Ovary (tissue), 9 donors: Measurements from ENCODE around the gene KRT73. TPM values are rescaled to one million over a fixed set of nuclear protein-coding genes. Genes with fewer than 3 reads are reported as not detected.

ENCODE experiments used
- DNase-seq, 5 donors: peaks; one replicate each; pipeline ENCODE4 v3.0.0-alpha.2; 2019 to 2020
- H3K27ac ChIP-seq, 2 donors: fragments of 200-600 bp; one replicate each; pipeline versions ENCODE4 v1.5.1 to v1.8.0; 2019 to 2022
- H3K27me3 ChIP-seq: fragments of 200-600 bp; one replicate; pipeline ENCODE4 v1.8.0; 2022
- H3K36me3 ChIP-seq: fragments of 200-600 bp; sonication (generic); one replicate; pipeline ENCODE4 v1.5.1; 2019
- H3K4me1 ChIP-seq: one replicate; pipeline ENCODE4 v1.8.1; 2013; ENCODE audit warnings: mild to moderate bottlenecking, moderate library complexity; ENCODE audit not compliant: insufficient read depth
- H3K4me3 ChIP-seq: fragments of 200-600 bp; sonication (generic); one replicate; pipeline ENCODE4 v1.5.1; 2017
- H3K9me3 ChIP-seq, 2 donors: fragments of 200-600 bp in 1 of 2; sonication (generic) in 1 of 2; one replicate each; pipeline versions ENCODE4 v1.5.1 to v1.8.1; 2013 to 2019; ENCODE audit warnings: mild to moderate bottlenecking in 1 of 2, moderate library complexity in 1 of 2
- EP300 ChIP-seq: sonication (generic); formaldehyde crosslinking; IDR thresholded peaks from one replicate; pipeline ENCODE4 v1.6.1; 2017; ENCODE audit warnings: antibody characterized with exemption
- POLR2A ChIP-seq: fragments of 450-650 bp; IDR thresholded peaks from one replicate; pipeline ENCODE4 v1.6.1; 2017; ENCODE audit warnings: antibody characterized with exemption, mild to moderate bottlenecking, moderate library complexity
- WGBS, 3 donors: extraction: QIAGEN DNeasy Blood & Tissue Kit in 1 of 3; methylation state at CpG; one replicate each; pipeline versions ENCODE4 v1.1.5 to v1.1.7; 2013 to 2017; 5-methylcytosine and 5-hydroxymethylcytosine counted together
- intact Hi-C, 4 donors: fragments of 100-400 bp; cut with DNase I; formaldehyde crosslinking; loops; one replicate each; pipeline versions ENCODE4 v1.11.0 to v1.15.1; 2022 to 2023
- polyA plus RNA-seq, 2 donors: library from polyadenylated mRNA; stranded (reverse); fragments of 200-250 nt in 1 of 2; fragments of 350-450 nt in 1 of 2; fragmentation: Illumina TruSeq in 1 of 2; extraction: RNeasy Lipid Tissue Mini Kit (QIAGEN cat#74804) in 1 of 2; gene quantifications; one replicate each; pipeline ENCODE4 v1.2.3, GENCODE V29; 2013 to 2014
- total RNA-seq, 7 donors: library from RNA; depleted of rRNA in 2 of 7; stranded (reverse); fragments of >200 nt in 2 of 7; fragmentation: NEBNext Ultra II Directional in 3 of 7; extraction: Animal tissue kit (Norgen Biotek cat#: 25700) in 3 of 7; gene quantifications; one replicate each; pipeline versions ENCODE4 v1.1.0 to v1.2.4, GENCODE V29; 2016 to 2023
- TF ChIP-seq, protein P1 (sequence below), 3 donors: fragments of 450-650 bp in 2 of 3; fragments of 200-600 bp in 1 of 3; IDR thresholded peaks; one replicate each; pipeline versions ENCODE4 v1.5.1 to v1.8.0; 2016 to 2022; ENCODE audit warnings: antibody characterized with exemption in 3 of 3, mild to moderate bottlenecking in 1 of 3
- donor health status: DM: no; HTN: no; CAD: no; lungs with moderate emphysema.
- donor health status: DM: no; HTN: no; CAD: no.
- donor health status: Bipolar disorder and iron deficiency.
- donor health status: DM: yes; HTN: yes; CAD: no.
- donor health status: DM: no; HTN: no; CAD: no.
- donor health status: DM: yes; HTN: yes; CAD: no.

Gene KRT73
- total and polyA plus RNA-seq, 9 donors, result not detected

DNA sequence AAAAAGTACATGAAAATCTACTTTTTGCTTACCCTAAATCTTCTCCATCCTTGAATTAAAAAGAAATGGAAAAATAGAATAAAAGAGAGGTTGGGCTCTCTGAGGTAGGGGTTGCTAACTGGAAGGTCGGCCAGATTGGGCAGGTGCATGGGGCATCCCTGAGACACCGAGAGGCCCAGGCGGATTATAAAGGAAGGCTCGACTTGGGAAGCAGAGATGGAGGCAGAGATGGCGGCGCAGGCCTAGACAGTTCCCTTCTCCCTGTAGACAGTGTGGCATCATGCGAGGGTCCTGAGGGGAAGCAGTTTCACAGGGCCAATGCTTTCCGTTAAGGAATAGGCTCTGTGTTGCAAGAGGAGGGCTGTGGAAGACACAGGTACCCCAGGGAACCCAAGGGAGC, 41.0 kb downstream of the KRT73 start:
- H3K27ac ChIP-seq, result no peak overlapping the region
- H3K4me3 ChIP-seq, result no peak overlapping the region
- no peaks in the 10 kb centered on the region for H3K36me3 ChIP-seq
- no peaks in the 10 kb centered on the region for H3K4me1 ChIP-seq
- H3K9me3 ChIP-seq, result no peaks in the 10 kb centered on the region
- DNase-seq, result no peak
- no peaks in the 10 kb centered on the region for H3K27me3 ChIP-seq
- intact Hi-C loops, result loop anchor here in 1 of 4 donors (10.0 kb wide), 1 partner anchor 213 kb away; the partner anchor contains the start of gene KRT85
- 90 to 92% (median 90%) methylated on average over 8 of the region's 8 CpGs for WGBS, 3 donors
- TF ChIP-seq, protein P1, sequence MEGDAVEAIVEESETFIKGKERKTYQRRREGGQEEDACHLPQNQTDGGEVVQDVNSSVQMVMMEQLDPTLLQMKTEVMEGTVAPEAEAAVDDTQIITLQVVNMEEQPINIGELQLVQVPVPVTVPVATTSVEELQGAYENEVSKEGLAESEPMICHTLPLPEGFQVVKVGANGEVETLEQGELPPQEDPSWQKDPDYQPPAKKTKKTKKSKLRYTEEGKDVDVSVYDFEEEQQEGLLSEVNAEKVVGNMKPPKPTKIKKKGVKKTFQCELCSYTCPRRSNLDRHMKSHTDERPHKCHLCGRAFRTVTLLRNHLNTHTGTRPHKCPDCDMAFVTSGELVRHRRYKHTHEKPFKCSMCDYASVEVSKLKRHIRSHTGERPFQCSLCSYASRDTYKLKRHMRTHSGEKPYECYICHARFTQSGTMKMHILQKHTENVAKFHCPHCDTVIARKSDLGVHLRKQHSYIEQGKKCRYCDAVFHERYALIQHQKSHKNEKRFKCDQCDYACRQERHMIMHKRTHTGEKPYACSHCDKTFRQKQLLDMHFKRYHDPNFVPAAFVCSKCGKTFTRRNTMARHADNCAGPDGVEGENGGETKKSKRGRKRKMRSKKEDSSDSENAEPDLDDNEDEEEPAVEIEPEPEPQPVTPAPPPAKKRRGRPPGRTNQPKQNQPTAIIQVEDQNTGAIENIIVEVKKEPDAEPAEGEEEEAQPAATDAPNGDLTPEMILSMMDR (IDR thresholded peaks at IDR 0.05), result no peak
- TF ChIP-seq EP300 (no peak), POLR2A (no peak)

DNA sequence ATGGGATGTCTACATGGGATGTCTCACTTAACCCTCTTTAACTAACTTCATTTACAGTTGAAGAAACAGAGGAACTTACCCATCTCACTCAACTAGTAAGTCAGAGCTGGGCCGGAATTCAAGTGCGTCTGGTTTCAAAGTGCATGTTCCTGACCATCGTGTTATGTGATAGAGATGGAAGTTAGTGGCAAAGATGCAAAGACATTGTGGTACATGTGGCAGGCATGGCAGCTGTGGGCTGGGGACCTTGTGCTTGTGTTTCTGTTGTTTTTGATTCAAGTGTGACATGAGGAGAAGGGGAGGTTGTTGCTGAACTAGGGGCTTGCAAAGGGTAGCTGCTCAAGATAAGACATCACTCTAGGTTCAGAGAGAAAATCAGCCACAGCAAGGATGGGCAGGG, 42.4 kb downstream of the KRT73 start:
- WGBS, 3 donors, result 76 to 98% (median 93%) methylated on average over 3 of the region's 3 CpGs
- H3K27ac ChIP-seq, result no peak overlapping the region
- DNase-seq, result no peak
- H3K36me3 ChIP-seq, result no peaks in the 10 kb centered on the region
- TF ChIP-seq, protein P1 (IDR thresholded peaks at IDR 0.05), result no peak
- TF ChIP-seq EP300, result no peak
- TF ChIP-seq POLR2A, result no peak
- H3K4me1 ChIP-seq, result no peaks in the 10 kb centered on the region
- no peaks in the 10 kb centered on the region for H3K27me3 ChIP-seq
- intact Hi-C loops, result loop anchor here in 1 of 4 donors (10.0 kb wide), 1 partner anchor 211 kb away; the partner anchor contains the start of gene KRT85
- no peaks in the 10 kb centered on the region for H3K9me3 ChIP-seq
- H3K4me3 ChIP-seq, result no peak overlapping the region

DNA sequence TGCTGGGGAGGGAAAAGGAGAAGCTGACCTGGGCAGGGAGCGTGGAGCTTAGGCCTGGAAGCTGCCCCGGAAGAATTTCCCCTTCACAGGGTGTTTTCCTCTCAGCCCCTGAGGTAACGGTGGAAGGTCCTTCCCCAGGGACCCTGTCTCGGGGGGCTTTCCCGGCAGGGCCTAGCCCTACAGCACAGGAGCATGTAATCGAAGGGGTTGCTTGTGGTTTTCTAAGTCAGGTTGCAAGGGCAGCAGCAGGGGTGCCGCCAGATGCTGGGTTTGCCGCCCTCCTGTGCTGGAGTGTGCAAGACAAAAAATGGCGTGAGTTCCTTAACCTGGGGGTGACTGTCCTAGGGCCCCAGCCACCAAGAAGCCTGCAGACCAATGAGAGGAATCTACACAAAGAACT, 43.1 kb downstream of the KRT73 start:
- no peak overlapping the region for H3K27ac ChIP-seq
- H3K36me3 ChIP-seq, result no peaks in the 10 kb centered on the region
- intact Hi-C loops, result loop anchor here in 1 of 4 donors (10.0 kb wide), 1 partner anchor 210 kb away; the partner anchor contains the start of gene KRT85
- H3K9me3 ChIP-seq, result no peaks in the 10 kb centered on the region
- TF ChIP-seq EP300 (no peak), POLR2A (no peak)
- TF ChIP-seq, protein P1 (IDR thresholded peaks at IDR 0.05), result no peak
- DNase-seq, result no peak
- H3K4me3 ChIP-seq, result no peak overlapping the region
- 87 to 92% (median 91%) methylated on average over 9 of the region's 9 CpGs for WGBS, 3 donors
- no peaks in the 10 kb centered on the region for H3K4me1 ChIP-seq
- no peaks in the 10 kb centered on the region for H3K27me3 ChIP-seq

DNA sequence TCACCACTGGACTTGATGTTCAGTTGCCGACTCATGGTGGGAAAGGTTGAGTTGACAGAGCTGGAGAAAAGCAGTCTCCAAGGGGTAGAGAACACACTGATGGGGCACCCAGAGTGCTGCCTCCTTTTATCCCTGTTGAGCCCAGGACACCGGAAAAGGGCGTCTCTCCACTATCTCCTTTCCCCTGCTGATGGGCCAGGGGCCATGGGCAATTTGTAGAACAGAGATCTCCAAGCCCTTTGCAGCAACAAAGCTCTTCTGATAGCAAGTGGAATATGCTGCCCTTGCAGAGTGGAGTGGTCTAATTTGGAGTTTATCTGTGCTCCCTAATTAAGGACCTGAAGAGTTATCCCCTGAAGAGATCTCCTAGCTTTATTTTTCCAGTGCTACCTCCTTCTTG, 44.6 kb downstream of the KRT73 start, which contains the start of gene KRT74:
Gene KRT74, minus strand, starts transcription at position 101 of the 400 bp plus-strand sequence. Its CDS starts 66 bp downstream, at position 35.
- H3K4me1 ChIP-seq, result no peaks in the 10 kb centered on the region
- DNase-seq, result no peak
- no peak within 1 kb of the TSS for H3K4me3 ChIP-seq
- TF ChIP-seq POLR2A (no peak), EP300 (no peak)
- TF ChIP-seq, protein P1 (IDR thresholded peaks at IDR 0.05), result no peak
- H3K27ac ChIP-seq, result no peak within 1 kb of the TSS
- intact Hi-C loops, result loop anchor here in 1 of 4 donors (5.0 to 10.0 kb wide), 2 partner anchors 209 to 284 kb away; partner anchors contain the start of gene KRT85
- no peaks in the 10 kb centered on the region for H3K27me3 ChIP-seq
- no peaks in the 10 kb centered on the region for H3K36me3 ChIP-seq
- H3K9me3 ChIP-seq, result no peaks in the 10 kb centered on the region
- 75 to 93% (median 84%) methylated on average over 3 of the region's 3 CpGs for WGBS, 3 donors
